Measurements from ENCODE around the gene VWA1. TPM values are rescaled to one million over a fixed set of nuclear protein-coding genes. Genes with fewer than 3 reads are reported as not detected.

The VWA1 gene
- 10 to 100 TPM; 31.6 to 74.6 (median 62.4) TPM for polyA plus RNA-seq (ENCODE audit: insufficient read length in 3 of 3)
- long read RNA-seq, donor 1, full-length matches to known transcripts = 15 of 20 reads
- long read RNA-seq, donor 1, partial matches to known transcripts = 5 of 20 reads
- long read RNA-seq, donor 1, other reads (novel, unspliced or antisense) = 0 of 20 reads
- long read RNA-seq, donor 2, full-length matches to known transcripts = 33 of 46 reads
- long read RNA-seq, donor 2, partial matches to known transcripts = 13 of 46 reads
- long read RNA-seq, donor 2, other reads (novel, unspliced or antisense) = 0 of 46 reads
- long read RNA-seq, donor 3, full-length matches to known transcripts = 62 of 120 reads
- long read RNA-seq, donor 3, partial matches to known transcripts = 58 of 120 reads
- long read RNA-seq, donor 3, other reads (novel, unspliced or antisense) = 0 of 120 reads
- long read RNA-seq, donor 4, full-length matches to known transcripts = 25 of 25 reads
- long read RNA-seq, donor 4, partial matches to known transcripts = 0 of 25 reads
- long read RNA-seq, donor 4, other reads (novel, unspliced or antisense) = 0 of 25 reads
- long read RNA-seq, donor 5 = 0 reads
- long read RNA-seq, donor 6, full-length matches to known transcripts = 29 of 29 reads
- long read RNA-seq, donor 6, partial matches to known transcripts = 0 of 29 reads
- long read RNA-seq, donor 6, other reads (novel, unspliced or antisense) = 0 of 29 reads
- long read RNA-seq, donor 7, full-length matches to known transcripts = 26 of 53 reads
- long read RNA-seq, donor 7, partial matches to known transcripts = 27 of 53 reads
- long read RNA-seq, donor 7, other reads (novel, unspliced or antisense) = 0 of 53 reads
- long read RNA-seq, donor 8, full-length matches to known transcripts = 51 of 56 reads
- long read RNA-seq, donor 8, partial matches to known transcripts = 5 of 56 reads
- long read RNA-seq, donor 8, other reads (novel, unspliced or antisense) = 0 of 56 reads
- long read RNA-seq, donor 9, full-length matches to known transcripts = 39 of 39 reads
- long read RNA-seq, donor 9, partial matches to known transcripts = 0 of 39 reads
- long read RNA-seq, donor 9, other reads (novel, unspliced or antisense) = 0 of 39 reads
- long read RNA-seq, donor 10, full-length matches to known transcripts = 40 of 40 reads
- long read RNA-seq, donor 10, partial matches to known transcripts = 0 of 40 reads
- long read RNA-seq, donor 10, other reads (novel, unspliced or antisense) = 0 of 40 reads
- long read RNA-seq, donor 11, full-length matches to known transcripts = 37 of 37 reads
- long read RNA-seq, donor 11, partial matches to known transcripts = 0 of 37 reads
- long read RNA-seq, donor 11, other reads (novel, unspliced or antisense) = 0 of 37 reads
- long read RNA-seq, donor 12, full-length matches to known transcripts = 17 of 42 reads
- long read RNA-seq, donor 12, partial matches to known transcripts = 25 of 42 reads
- long read RNA-seq, donor 12, other reads (novel, unspliced or antisense) = 0 of 42 reads
- long read RNA-seq, donor 13, full-length matches to known transcripts = 59 of 151 reads
- long read RNA-seq, donor 13, partial matches to known transcripts = 92 of 151 reads
- long read RNA-seq, donor 13, other reads (novel, unspliced or antisense) = 0 of 151 reads
- long read RNA-seq, donor 14, full-length matches to known transcripts = 31 of 31 reads
- long read RNA-seq, donor 14, partial matches to known transcripts = 0 of 31 reads
- long read RNA-seq, donor 14, other reads (novel, unspliced or antisense) = 0 of 31 reads
- long read RNA-seq, donor 15, full-length matches to known transcripts = 13 of 13 reads
- long read RNA-seq, donor 15, partial matches to known transcripts = 0 of 13 reads
- long read RNA-seq, donor 15, other reads (novel, unspliced or antisense) = 0 of 13 reads
- long read RNA-seq, donor 16, full-length matches to known transcripts = 88 of 96 reads
- long read RNA-seq, donor 16, partial matches to known transcripts = 8 of 96 reads
- long read RNA-seq, donor 16, other reads (novel, unspliced or antisense) = 0 of 96 reads

- no peak for DNase-seq (ENCODE audit: extremely low read depth in 1 of 11, low read depth in 9 of 11, low spot score in 4 of 11)
Measured at GRCh38 chr1:1435106-1435903, at the start of gene VWA1. VWA1 (plus strand) TSS chr1:1435690; CDS start chr1:1435749, 59 bp downstream.

- DNase-seq (ENCODE audit: extremely low read depth in 1 of 11, low read depth in 9 of 11, low spot score in 4 of 11) = no peak
Measured at GRCh38 chr1:1385931-1386330, 49.6 kb upstream of the VWA1 start.

- no peak for DNase-seq (ENCODE audit: extremely low read depth in 1 of 11, low read depth in 9 of 11, low spot score in 4 of 11)
Measured at GRCh38 chr1:1387098-1388077, 48.1 kb upstream of the VWA1 start.

GRCh38 chr1:1388078-1388472 lies 47.4 kb upstream of the VWA1 start:
- DNase-seq (ENCODE audit: extremely low read depth in 1 of 11, low read depth in 9 of 11, low spot score in 4 of 11) = no peak

GRCh38 chr1:1390675-1391074 lies 44.8 kb upstream of the VWA1 start:
- DNase-seq (ENCODE audit: extremely low read depth in 1 of 11, low read depth in 9 of 11, low spot score in 4 of 11) = no peak

- DNase-seq (ENCODE audit: extremely low read depth in 1 of 11, low read depth in 9 of 11, low spot score in 4 of 11) = no peak
Measured at GRCh38 chr1:1391225-1391624, 44.3 kb upstream of the VWA1 start.

- DNase-seq (ENCODE audit: extremely low read depth in 1 of 11, low read depth in 9 of 11, low spot score in 4 of 11) = no peak
Measured at GRCh38 chr1:1393014-1393413, 42.5 kb upstream of the VWA1 start.

- DNase-seq (ENCODE audit: extremely low read depth in 1 of 11, low read depth in 9 of 11, low spot score in 4 of 11) = no peak
Measured at GRCh38 chr1:1393428-1393827, 42.1 kb upstream of the VWA1 start.

GRCh38 chr1:1394116-1394515 lies 41.4 kb upstream of the VWA1 start:
- no peak for DNase-seq (ENCODE audit: extremely low read depth in 1 of 11, low read depth in 9 of 11, low spot score in 4 of 11)

GRCh38 chr1:1395166-1395565 lies 40.3 kb upstream of the VWA1 start:
- DNase-seq (ENCODE audit: extremely low read depth in 1 of 11, low read depth in 9 of 11, low spot score in 4 of 11) = no peak

- no peak for DNase-seq (ENCODE audit: extremely low read depth in 1 of 11, low read depth in 9 of 11, low spot score in 4 of 11)
Measured at GRCh38 chr1:1397839-1398523, 37.5 kb upstream of the VWA1 start.

GRCh38 chr1:1398677-1399186 lies 36.8 kb upstream of the VWA1 start:
- DNase-seq (ENCODE audit: extremely low read depth in 1 of 11, low read depth in 9 of 11, low spot score in 4 of 11) = no peak

GRCh38 chr1:1399187-1399871 lies 36.2 kb upstream of the VWA1 start, which contains the start of gene CCNL2:
CCNL2 (minus strand) TSS chr1:1399335; CDS start chr1:1399306, 29 bp downstream.
- peak; percentile 92 to 99 (median 97) for DNase-seq (ENCODE audit: extremely low read depth in 1 of 11, low read depth in 9 of 11, low spot score in 4 of 11)

GRCh38 chr1:1399872-1400575 lies 35.5 kb upstream of the VWA1 start:
- no peak for DNase-seq (ENCODE audit: extremely low read depth in 1 of 11, low read depth in 9 of 11, low spot score in 4 of 11)
